Measurements from ENCODE around the gene LRRC59.
"Not testable (repeated sequence)": the region's sequence is repeated elsewhere in the genome, so short reads cannot be mapped to it uniquely, and the experiment has no call there.

The LRRC59 gene

DNA sequence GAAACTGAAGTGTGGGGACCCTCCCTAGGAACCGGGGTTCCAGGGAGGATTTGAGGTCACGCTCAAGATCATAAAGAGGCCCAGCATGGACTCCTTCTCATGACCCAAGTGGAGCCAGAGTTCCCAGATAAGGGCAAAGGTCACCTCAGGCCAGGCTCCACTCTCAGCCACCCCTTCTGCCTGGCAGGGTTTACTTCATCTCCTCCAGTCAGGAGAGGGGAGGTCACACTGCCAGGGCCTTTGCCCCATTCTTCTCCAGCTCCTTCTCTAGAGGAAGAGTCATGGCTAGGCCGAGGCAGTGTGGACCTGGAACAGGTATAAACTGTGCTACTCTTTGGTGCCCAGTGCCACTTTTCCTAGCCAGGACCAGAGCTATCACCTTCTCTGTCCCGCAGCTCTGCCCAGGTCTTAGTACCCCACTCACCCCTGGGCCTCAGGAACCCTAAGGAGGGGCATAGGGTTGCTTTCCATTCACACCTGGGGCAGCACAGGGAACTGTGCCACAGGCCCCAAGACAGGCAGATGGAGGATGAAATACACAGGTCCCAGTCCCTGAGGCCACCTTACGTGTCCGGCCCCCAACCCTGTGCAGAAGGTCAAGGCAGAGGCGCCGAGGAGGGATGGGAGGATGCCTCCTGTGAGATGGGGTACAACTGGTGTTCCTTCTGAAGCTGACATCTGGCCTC is 27.8 kb upstream of the LRRC59 start:
- no peak for DNase-seq (ENCODE audit: low spot score)

DNA sequence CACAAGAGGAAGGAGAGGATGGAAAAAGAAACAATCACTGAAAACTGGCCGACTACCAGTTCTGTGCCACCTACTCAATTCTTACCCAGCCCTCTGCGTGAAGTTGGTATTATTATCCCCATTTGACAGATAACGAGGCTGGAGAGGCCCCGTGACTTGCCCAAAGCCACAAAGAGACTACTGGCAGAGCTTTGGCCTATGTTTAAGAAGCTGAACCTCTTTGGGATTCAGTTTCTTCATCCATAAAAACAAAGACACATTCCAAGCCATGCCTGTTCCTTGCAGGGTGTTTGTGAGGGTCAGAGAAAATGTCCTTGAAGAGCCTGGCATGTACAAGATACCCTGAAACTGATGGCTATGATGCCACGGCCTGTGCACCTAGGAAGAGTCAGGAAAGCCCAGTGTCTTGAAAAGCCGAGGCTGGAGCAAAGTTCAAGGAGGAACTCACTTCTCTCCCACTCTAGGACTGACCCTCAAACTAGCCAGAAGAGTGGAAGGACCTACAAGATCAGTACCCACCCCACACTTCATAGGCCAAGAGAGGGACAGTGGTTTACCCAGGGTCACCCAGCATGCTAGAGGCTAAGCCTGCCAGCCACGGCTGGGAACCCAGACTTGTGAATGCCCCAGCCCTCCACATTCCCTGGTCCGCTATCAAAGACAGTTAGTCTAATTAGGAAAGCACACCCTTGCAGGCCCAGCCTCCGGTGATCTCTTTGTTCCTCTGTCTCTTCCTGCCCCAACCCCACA is 27.1 kb upstream of the LRRC59 start:
- DNase-seq (ENCODE audit: low spot score) = no peak

DNA sequence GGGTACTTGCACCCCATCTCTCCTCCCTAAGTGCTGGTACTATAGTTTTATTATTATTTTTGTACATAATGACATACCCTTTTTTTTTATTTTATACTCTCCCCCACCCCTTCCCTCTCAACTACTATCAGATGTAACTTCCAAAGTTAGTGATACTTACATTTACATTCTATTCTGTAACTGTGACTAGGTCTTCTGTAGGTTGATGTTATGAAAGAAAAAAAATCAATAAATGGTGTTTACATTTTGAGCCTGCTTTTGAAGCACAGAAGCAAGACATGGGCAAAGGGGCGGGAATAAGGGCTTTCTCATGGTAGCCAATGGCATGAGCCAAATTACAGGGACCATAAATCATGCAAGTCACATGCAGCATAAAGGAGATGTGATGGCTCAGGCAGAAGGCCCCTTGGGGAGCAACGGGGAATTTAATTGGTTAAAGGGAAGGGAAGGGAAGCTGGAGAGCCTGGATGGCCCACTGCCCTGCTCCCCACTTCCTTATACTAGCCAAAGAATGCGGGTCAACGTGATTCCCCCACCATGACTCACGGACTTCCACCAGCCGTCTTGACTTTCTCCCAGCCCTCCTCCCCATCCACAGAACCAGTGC is 26.3 kb upstream of the LRRC59 start:
- peak; percentile 73 for DNase-seq (ENCODE audit: low spot score)

DNA sequence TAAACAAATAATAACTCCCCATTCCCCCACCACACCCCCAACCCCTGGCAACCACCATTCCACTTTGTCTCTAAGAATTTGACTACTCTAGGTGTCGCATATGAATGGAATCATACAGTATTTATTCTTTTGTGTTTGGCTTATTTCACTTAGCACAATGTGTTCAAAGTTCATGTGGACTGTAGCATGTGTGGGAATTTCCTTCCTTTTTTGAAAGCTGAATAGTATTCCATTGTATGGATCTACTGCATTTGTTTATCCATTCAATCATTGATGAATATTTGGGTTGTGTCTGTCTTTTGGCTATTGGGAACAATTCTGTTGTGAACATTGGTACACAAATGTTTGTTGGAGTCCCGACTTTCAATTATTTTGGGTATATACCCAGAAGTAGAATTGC is 25.4 kb upstream of the LRRC59 start:
- no peak for DNase-seq (ENCODE audit: low spot score)

DNA sequence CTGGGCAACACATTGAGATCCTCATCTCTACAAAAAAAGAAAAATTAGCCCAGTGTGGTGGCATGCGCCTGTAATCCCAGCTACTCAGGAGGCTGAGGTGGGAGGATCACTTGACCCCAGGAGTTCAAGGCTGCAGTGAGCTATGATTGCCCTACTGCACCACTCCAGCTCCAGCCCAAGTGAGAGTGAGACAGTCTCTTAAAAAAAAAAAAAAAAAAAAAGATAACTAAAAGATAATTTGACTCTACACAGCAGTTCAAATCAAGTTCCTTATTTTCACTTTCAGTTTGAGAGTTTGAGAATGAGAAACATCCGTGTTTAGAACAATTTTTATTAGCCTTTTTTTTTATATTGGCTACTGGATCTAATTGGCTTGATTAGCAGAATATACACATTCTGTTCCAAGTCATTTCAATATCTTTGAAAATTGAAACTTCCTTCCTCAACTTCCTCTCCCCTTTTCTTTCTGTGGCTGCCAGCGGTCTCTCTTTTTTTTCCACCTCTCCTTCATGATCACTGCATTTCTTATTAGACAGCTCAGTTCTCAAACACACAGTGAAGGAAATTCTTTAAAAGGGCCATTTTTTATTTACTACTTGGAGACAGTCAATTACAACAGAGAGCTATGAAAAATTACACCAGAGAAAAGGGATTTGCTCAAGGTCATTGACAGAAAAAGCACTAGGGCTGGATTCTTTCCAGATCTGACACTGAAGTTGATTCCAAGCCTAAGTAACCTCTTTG is 24.2 kb upstream of the LRRC59 start:
- DNase-seq (ENCODE audit: low spot score) = no peak

DNA sequence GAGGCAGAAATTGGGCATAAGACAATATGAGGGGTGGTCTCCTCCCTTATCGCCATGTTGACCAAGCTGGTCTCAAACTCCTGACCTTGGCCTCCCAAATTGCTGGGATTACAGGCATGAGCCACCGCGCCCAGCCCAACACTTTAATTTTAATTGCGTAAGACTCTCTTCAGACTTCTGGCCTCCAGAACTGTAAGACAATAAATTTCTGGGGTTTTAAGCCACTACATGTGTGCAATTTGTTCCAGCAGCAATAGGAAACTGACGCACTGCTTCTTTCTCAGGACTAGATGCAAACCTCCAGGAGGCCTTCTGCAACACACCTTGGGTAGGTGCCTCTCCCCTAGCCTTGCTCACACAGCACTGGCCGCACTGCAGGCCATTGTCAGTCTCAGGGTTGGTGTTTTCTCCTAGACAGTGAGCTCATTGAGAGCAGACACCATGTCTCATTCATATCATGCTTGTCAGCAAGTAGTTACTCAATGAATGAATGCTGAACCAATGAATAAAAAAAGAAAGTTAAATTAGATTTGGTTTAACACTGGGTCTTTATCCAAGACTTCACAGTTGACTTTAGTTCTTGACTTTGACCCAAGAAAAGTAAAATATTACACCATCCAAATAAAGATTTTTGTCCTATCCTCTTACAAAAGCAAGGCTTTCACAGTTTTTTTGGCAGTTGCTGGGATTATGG is 23.2 kb upstream of the LRRC59 start:
- no peak for DNase-seq (ENCODE audit: low spot score)

DNA sequence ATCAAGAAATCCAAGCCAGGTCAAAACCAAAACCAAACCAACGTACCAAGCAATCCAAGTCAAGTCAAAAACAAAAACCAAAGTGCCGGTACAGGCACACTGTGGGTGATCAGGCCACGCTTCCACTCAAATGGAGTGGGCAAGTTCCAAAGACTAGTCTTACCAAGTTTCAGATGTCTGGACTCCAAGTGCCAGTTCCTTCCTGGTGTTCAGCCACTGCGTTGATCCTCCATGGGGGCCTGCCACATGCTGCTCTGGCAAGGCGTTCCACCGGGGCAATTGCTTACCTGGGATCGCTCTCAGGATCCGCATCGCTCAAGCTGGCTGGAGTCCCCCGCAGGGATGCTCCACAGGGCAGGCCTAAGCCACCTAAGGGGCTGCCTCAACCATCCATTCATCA is 22.3 kb upstream of the LRRC59 start:
- not testable (repeated sequence) for DNase-seq (ENCODE audit: low spot score)

DNA sequence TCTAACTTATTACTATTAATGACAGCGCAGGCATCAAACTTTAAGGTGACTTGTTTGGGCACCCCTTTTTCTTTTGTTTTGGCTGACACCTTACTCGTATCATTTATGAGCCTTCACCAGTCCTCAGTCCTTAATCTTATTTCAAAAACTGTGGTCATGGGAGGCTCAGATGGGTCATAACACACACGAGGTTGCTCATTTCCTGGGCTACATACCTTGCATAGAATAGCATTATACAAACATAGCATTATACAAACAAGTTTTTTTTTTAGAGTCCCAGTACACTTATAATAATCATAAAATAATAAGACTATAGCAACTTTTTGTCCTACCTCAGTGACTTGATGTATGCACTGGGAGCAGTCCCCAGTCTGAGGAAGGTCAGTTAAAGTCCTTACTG is 17.5 kb upstream of the LRRC59 start:
- DNase-seq (ENCODE audit: low spot score) = no peak

DNA sequence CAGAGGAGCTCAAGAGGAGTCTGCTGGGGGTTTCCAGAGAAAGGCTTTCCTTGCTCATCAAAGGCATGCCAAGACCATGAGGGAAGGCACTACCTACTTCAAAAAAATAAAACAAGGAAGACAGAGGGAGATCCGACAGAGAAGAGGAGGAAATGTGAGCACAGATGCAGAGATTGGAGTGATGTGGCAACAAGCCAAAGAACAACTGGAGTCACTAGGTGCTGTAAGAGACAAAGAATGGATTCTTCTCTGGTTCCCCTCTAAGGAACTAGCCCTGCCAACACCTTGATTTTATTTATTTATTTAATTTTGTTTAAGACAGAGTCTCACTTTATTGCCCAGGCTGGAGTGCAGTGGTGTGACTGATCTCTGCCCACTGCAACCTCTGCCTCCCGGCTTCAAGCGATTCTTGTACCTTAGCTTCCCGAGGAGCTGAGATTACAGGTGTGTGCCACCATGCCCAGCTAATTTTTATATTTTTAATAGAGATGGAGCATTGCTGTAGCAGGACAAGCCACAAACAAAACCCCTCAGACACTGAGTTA is 14.9 kb upstream of the LRRC59 start:
- no peak for DNase-seq (ENCODE audit: low spot score)

DNA sequence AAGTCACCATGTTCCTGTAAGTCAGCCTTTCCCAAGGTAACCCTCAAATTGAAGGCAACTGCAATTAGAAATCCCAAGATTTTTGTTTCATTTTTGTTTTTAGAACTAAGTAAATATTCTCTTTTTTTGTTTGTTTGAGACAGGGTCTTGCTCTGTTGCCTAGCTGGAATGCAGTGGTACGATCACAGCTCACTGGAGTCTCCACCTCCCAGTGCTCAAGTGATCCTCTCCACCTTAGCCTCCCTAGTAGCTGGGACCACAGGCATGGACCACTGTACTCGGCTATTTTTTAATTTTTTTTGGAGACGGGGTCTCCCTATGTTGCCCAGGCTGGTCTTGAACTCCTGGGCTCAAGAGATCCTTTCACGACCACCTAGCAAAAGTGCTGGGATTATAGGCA is 10.6 kb upstream of the LRRC59 start:
- DNase-seq (ENCODE audit: low spot score) = no peak

DNA sequence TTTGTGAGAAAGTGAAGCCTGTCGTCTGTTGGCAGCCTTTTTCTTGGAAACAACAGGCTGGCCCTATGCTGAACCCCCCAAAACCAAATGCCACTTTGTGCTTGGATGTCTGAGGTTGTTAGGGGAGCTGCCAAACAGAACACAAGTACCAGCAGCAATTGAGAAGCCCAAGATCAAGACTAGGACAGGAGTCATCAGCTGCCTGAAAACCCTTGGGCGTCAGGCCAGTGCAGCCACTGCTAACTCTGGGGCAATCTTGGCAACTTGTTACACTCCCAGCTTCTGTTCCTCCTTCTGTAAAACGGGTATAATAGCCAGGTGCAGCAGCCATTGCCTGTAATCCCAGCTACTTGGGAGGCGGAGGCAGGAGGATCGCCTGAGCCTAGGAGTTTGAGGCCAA is 9.3 kb upstream of the LRRC59 start:
- no peak for DNase-seq (ENCODE audit: low spot score)

DNA sequence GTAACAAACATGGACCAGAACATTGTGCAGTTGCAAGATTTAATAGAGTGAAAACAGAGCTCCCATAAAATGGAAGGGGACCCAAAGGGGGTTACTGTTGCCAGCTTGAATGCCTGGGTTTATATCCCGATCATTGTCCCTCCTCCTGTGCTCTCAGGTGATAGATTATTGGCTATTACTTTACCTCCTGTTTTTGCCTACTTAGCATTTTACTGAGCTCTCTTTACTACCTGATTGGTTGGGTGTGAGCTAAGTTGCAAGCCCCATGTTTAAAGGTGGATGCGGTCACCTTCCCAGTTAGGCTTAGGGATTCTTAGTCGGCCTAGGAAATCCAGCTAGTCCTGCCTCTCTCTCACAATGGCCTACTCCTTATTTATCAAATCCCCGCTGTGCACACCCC is 8.0 kb upstream of the LRRC59 start:
- DNase-seq (ENCODE audit: low spot score) = not testable (repeated sequence)

DNA sequence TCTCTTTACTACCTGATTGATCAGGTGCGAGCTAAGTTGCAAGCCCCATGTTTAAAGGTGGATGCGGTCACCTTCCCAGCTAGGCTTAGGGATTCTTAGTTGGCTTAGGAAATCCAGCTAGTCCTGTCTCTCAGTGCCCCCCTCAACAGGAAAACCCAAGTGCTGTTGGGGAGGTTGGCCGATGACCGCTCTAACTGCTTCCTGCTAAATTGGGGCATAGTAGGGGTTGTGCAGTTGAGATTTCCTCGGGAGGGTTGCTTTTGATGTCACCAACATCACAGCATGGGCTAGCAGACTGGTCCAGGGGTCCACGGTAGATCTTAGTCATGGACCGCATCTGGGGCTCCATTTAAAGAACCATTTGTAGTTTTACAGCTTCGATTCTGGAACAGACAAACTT is 2.3 kb upstream of the LRRC59 start:
- not testable (repeated sequence) for DNase-seq (ENCODE audit: low spot score)

DNA sequence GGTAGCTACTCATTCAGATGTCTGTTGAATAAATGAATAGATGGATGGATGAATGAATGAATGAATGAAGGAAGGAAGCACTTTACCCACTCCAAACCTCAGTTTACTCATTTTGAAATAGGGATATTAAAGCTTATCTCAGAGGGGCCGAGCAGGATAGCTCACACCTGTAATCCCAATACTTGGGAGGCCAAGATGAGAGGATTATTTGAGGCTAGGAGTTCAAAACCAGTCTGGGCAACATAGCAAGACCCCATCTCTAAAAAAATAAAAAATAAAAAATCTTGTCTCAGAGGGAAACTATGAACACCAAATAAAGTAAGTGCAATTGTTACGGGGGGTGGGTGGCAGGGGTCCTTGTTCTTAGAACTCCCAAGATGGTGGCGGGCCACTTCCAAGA is 1.3 kb upstream of the LRRC59 start:
- not testable (repeated sequence) for DNase-seq (ENCODE audit: low spot score)

DNA sequence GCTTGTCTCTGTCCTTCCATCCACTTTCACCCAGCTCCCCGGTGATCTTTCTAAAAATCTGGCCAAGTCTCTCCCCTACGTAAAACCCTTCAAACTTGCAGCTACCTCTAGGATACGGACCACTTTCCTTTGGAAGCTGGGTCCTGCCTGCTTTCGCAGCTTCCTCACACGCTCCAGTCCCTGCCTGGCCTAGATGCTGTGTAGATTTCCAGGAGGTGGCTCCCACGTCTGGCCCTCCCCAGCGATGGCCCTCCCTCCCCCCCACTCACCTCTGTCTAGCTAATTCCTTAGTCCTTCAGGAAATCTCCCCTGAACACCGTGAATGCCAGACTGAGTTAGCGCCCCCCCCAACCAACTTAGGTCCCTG is 579 bp upstream of the LRRC59 start:
- DNase-seq (ENCODE audit: low spot score) = no peak

DNA sequence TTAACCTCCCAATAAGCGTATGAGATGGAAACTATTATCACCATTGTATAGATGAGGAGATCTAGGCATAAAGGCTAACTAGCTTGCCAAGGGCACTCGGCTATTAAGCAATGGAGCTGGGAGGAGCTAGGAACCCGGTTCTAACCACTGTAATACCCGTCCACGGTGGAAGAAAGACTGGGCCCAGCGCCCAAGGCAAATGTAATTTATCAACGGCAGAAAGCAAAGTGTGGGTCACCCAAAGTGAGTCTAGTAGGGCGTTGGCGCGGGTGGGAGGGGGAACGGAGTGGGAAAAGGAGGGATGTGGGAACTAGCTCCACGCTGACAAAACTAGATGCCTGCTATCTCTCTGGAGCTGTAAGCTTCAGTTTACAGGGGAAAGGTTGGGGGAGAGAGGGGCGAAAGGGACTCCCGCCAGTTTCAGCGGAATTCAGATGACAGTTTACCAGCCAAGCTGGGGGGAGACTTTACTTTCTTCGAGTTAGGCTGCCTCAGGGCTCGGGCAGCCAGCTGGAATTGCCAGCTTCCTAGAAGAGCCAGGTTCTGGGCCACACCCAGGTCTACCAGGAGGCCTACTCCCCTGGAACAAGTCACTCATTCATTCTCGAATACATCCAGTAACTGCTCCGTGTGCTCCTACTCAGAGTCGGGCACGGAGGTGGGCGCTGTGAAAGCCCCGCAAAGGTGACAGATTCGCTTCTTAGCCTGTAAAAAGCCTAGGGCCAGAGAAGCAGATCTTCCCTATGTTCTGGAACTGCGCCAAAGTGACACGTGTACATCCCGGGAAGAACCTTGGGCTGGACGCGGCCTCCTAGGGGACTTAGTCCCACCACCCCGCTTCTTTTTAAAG is 837 bp downstream of the LRRC59 start:
- DNase-seq (ENCODE audit: low spot score) = peak; percentile 73

DNA sequence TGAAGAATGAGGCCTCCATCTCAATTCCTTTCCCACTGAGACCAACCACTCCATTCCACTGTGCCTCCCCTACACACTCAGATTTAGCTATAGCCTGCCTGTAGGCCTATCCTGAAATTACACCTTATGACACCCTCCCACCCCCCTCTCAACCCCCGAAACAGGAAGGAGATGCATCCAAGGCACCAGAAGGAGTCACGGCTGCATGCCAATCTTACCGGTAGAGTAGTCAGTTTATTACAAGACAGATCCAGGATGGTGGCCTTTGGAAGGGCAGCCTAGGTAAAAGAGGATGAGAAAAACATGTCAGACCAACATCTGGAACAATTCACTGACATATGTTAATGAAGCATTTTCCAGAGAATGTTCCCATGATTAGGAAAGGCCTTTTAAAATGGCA is 2.6 kb downstream of the LRRC59 start:
- no peak for DNase-seq (ENCODE audit: low spot score)

DNA sequence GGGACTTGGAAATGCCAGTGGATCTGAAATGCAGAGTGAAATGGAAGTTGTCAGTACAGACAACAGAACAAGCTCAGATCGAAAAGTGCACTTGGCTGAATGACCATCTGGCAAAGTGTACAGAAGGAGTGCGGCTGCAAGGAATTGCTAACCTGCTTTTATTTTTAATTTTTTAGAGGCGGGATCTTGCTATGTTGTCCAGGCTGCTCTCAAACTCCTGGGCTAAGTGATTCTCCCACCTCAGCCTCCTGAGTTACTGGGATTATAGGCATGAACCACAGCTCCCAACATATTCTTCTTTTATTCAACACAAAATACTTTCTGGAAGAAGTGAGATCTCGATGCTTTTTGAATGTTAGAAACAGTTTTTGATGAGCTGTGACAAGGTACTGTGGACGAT is 3.6 kb downstream of the LRRC59 start:
- no peak for DNase-seq (ENCODE audit: low spot score)

DNA sequence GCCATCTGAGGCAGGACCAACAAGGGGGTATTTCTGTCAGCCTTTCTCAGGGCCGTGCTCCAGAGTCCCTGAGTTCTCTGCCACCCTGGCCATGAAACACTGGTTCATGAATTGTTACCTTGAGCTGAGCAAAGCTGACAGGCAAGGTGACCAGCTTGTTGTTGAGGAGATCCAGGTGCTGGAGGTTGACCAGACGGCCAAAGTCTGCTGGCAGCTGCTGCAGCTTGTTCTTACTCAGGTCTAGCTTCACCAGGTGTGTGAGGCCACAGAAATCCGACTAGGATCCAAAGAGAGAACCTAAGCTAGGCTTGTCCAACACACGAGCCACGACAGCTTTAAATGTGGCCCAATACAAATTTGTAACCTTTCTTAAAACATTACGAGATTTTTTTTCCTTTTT is 4.7 kb downstream of the LRRC59 start:
- DNase-seq (ENCODE audit: low spot score) = no peak

DNA sequence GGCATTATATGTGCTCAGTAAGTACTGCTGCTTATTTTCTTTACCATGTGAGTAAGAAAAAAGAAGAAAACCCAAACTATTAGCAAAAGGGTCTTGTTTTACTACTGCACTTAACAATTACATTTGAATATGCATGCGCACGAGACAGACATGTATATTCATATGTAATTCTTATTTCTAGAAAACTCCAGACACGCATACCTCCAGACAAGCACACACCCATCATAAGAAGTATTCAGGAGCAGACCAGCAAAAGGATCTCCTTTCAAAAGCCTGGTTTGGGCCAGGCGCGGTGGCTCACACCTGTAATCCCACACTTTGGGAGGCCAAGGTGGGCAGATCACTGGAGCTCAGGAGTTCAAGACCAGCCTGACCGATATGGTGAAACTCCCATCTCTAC is 7.8 kb downstream of the LRRC59 start:
- no peak for DNase-seq (ENCODE audit: low spot score)

DNA sequence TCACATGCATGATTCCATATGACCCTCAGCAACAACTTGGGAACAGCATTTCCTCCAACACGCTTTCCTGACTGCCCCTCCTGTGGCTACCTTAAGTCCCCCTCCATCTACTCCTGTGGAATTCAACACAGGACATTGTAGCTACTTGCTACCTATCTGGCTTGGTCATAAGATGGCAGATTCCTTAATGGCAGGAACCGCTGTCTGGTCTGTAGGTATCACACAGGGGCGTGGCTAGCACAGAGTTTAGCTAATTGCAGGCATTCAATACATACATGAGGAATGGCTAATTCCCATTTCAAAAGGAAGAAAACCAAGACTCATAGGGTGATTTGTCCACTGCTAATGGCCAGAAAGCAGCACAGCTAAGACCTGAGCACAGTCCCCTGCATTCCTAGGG is 8.6 kb downstream of the LRRC59 start:
- DNase-seq (ENCODE audit: low spot score) = no peak
